OCI-LY1 (cell line): ENCODE data around the gene NDUFB3.

Experiments used
- H2AFZ ChIP-seq: fragments of 200-600 bp; sonication (generic), shearing (Covaris generic); 2 replicates; pipeline ENCODE4 v1.6.0; 2014; ENCODE audit warnings: antibody characterized with exemption, mild to moderate bottlenecking, low read length
- H3F3A ChIP-seq: fragments of 200-600 bp; sonication (generic), shearing (Covaris generic); 2 replicates; pipeline ENCODE4 v1.6.0; 2014; ENCODE audit warnings: mild to moderate bottlenecking, antibody characterized with exemption, low read length, moderate library complexity; ENCODE audit not compliant: insufficient read depth
- H3K27ac ChIP-seq: fragments of 200-600 bp; sonication (generic); 2 replicates; pipeline ENCODE4 v1.5.1; 2014; ENCODE audit warnings: low read length, mixed run types, mild to moderate bottlenecking, low read depth; ENCODE audit not compliant: poor library complexity, severe bottlenecking
- H3K27me3 ChIP-seq: fragments of 200-600 bp; sonication (generic); 2 replicates; pipeline ENCODE4 v1.6.0; 2014; ENCODE audit warnings: antibody characterized with exemption, mild to moderate bottlenecking, low read length, moderate library complexity; ENCODE audit not compliant: insufficient read depth
- H3K36me3 ChIP-seq: fragments of 200-600 bp; sonication (generic); 2 replicates; pipeline ENCODE4 v1.6.1; 2014; ENCODE audit warnings: mild to moderate bottlenecking, antibody characterized with exemption, low read length, moderate library complexity, mixed read lengths; ENCODE audit not compliant: insufficient read depth
- H3K4me1 ChIP-seq: fragments of 200-600 bp; sonication (generic); 2 replicates; pipeline ENCODE4 v1.5.1; 2014; ENCODE audit warnings: mild to moderate bottlenecking, low read length, moderate library complexity; ENCODE audit not compliant: insufficient read depth, severe bottlenecking
- H3K4me2 ChIP-seq: fragments of 200-600 bp; sonication (generic), shearing (Covaris generic); 2 replicates; pipeline ENCODE4 v1.6.1; 2014; ENCODE audit warnings: low read length
- H3K4me3 ChIP-seq: fragments of 200-600 bp; sonication (generic); 2 replicates; pipeline ENCODE4 v1.5.1; 2014; ENCODE audit warnings: low read length, low read depth, mild to moderate bottlenecking, mixed read lengths; ENCODE audit not compliant: poor library complexity, severe bottlenecking
- H3K79me2 ChIP-seq: fragments of 200-600 bp; shearing (Covaris generic); 2 replicates; pipeline ENCODE4 v1.6.1; 2016; ENCODE audit warnings: mixed run types, low read length, mixed read lengths; ENCODE audit not compliant: insufficient read depth
- H3K9ac ChIP-seq: fragments of 200-600 bp; sonication (generic), shearing (Covaris generic); 2 replicates; pipeline ENCODE4 v1.6.1; 2014; ENCODE audit warnings: mild to moderate bottlenecking, low read length, mixed read lengths
- H3K9me2 ChIP-seq: fragments of 200-600 bp; sonication (generic), shearing (Covaris generic); 2 replicates; pipeline ENCODE4 v1.6.1; 2014; ENCODE audit warnings: low read depth, mild to moderate bottlenecking, low read length, mixed read lengths
- H3K9me3 ChIP-seq: fragments of 200-600 bp; shearing (Covaris generic); 2 replicates; pipeline ENCODE4 v1.6.1; 2014; ENCODE audit warnings: low read length, mixed read lengths
- H4K20me1 ChIP-seq: fragments of 200-600 bp; sonication (generic), shearing (Covaris generic); 2 replicates; pipeline ENCODE4 v1.6.0; 2016; ENCODE audit warnings: mild to moderate bottlenecking, low read length; ENCODE audit not compliant: insufficient read depth
- EZH2 ChIP-seq: fragments of 200-600 bp; sonication (generic), shearing (Covaris generic); IDR thresholded peaks from 2 replicates; pipeline ENCODE4 v1.8.0; 2017; ENCODE audit warnings: borderline replicate concordance, mixed run types, mild to moderate bottlenecking, antibody characterized with exemption, low read length, moderate library complexity, mixed read lengths
- TF ChIP-seq, protein P1 (sequence below): fragments of 200-600 bp; sonication (generic), shearing (Covaris generic); IDR thresholded peaks from 2 replicates; pipeline ENCODE4 v1.5.1; 2017; ENCODE audit warnings: mild to moderate bottlenecking, antibody characterized with exemption, low read length, moderate library complexity, mixed read lengths

Gene NDUFB3

DNA sequence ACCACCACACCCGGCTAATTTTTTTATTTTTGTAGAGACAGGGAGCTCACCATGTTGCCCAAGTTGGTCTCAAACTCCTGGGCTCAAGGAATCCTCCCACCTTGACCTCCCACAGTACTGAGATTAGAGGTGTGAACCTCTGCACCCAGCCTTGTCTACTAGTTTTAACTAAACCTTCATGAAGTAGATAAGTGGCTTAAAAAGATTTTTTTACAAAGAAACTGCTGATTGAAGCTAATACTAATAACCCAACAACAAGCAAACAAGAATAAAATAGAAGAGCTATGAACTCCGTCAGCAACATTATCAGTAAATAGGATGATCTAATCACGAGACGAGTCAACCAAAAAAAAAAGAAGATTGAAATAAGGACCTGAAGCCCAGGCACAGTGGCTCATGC lies 18.8 kb downstream of the NDUFB3 start:
- Histone ChIP-seq H2AFZ (no peak overlapping the region), H3K27ac (no peak overlapping the region)
- no peak for TF ChIP-seq EZH2
- TF ChIP-seq, protein P1, sequence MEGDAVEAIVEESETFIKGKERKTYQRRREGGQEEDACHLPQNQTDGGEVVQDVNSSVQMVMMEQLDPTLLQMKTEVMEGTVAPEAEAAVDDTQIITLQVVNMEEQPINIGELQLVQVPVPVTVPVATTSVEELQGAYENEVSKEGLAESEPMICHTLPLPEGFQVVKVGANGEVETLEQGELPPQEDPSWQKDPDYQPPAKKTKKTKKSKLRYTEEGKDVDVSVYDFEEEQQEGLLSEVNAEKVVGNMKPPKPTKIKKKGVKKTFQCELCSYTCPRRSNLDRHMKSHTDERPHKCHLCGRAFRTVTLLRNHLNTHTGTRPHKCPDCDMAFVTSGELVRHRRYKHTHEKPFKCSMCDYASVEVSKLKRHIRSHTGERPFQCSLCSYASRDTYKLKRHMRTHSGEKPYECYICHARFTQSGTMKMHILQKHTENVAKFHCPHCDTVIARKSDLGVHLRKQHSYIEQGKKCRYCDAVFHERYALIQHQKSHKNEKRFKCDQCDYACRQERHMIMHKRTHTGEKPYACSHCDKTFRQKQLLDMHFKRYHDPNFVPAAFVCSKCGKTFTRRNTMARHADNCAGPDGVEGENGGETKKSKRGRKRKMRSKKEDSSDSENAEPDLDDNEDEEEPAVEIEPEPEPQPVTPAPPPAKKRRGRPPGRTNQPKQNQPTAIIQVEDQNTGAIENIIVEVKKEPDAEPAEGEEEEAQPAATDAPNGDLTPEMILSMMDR, result no peak

DNA sequence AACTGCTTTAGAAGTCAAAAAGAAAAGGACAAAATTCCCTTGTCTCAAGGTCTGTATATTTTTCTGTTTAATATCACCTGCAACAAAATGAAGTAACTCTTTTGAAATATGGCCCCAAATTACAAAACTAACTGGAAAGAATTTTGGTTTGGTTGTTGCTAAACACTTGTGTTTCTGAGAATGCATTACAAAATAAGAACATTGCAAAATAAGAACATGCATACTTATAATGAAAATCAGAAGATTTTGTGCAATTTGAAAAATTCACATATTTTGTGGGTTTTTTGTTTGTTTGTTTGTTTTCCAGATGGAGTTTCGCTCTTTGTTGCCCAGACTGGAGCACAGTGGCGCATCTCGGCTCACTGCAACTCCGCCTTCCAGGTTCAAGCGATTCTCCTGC lies 21.8 kb downstream of the NDUFB3 start:
- H3K79me2 ChIP-seq, result no peaks in the 10 kb centered on the region
- no peaks in the 10 kb centered on the region for H3K27me3 ChIP-seq
- no peak overlapping the region for H2AFZ ChIP-seq
- H3K4me1 ChIP-seq, result no peaks in the 10 kb centered on the region
- H3F3A ChIP-seq, result no peaks in the 10 kb centered on the region
- no peak overlapping the region for H3K27ac ChIP-seq
- no peak overlapping the region for H3K9ac ChIP-seq
- no peak overlapping the region for H3K4me2 ChIP-seq
- no peaks in the 10 kb centered on the region for H3K9me2 ChIP-seq
- TF ChIP-seq, protein P1, result no peak
- TF ChIP-seq EZH2, result no peak
- no peaks in the 10 kb centered on the region for H4K20me1 ChIP-seq
- H3K36me3 ChIP-seq, result peaks cover 6% of the 10 kb centered on the region
- no peaks in the 10 kb centered on the region for H3K9me3 ChIP-seq
- H3K4me3 ChIP-seq, result no peak overlapping the region

More for the DNA sequence above, 18.8 kb downstream of the NDUFB3 start:
- no peaks in the 10 kb centered on the region for H3K79me2 ChIP-seq
- no peaks in the 10 kb centered on the region for H3K9me2 ChIP-seq
- H3K9ac ChIP-seq, result no peak overlapping the region
- H3K9me3 ChIP-seq, result no peaks in the 10 kb centered on the region
- H3K27me3 ChIP-seq, result no peaks in the 10 kb centered on the region
- no peaks in the 10 kb centered on the region for H4K20me1 ChIP-seq
- no peak overlapping the region for H3K4me2 ChIP-seq
- no peaks in the 10 kb centered on the region for H3K4me1 ChIP-seq
- no peak overlapping the region for H3K4me3 ChIP-seq
- peaks cover 25% of the 10 kb centered on the region for H3K36me3 ChIP-seq
- H3F3A ChIP-seq, result no peaks in the 10 kb centered on the region

DNA sequence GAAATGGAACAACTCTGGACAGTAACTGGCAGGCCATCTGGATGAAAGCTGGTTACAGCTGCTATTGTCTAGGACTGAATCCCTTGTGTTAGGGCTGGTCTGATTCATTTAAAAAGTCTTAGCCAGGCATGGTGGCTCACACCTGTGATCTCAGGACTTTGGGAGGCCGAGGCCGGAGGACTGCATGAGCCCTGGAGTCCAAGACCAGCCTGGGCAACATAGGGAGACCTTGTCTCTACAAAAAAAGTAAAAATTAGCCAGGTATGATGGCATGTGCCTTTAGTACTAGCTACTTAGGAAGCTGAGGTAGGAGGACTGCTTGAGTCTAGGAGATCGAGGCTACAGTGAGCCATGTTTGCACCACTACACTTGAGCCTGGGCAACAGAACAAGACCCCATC lies 28.7 kb downstream of the NDUFB3 start:
- Histone ChIP-seq H2AFZ (no peak overlapping the region), H3K4me2 (no peak overlapping the region), H3F3A (no peaks in the 10 kb centered on the region), H3K9me3 (no peaks in the 10 kb centered on the region), H3K4me3 (no peak overlapping the region), H3K36me3 (no peaks in the 10 kb centered on the region), H3K4me1 (no peaks in the 10 kb centered on the region), H3K27me3 (no peaks in the 10 kb centered on the region), H3K9me2 (no peaks in the 10 kb centered on the region), H4K20me1 (no peaks in the 10 kb centered on the region), H3K27ac (no peak overlapping the region), H3K9ac (no peak overlapping the region), H3K79me2 (no peaks in the 10 kb centered on the region)
- TF ChIP-seq, protein P1, result no peak
- no peak for TF ChIP-seq EZH2
